NCI-H2196 (cell line): ENCODE data around the gene GALNTL6.
A peak's percentile ranks its signal among the peaks of the same experiment; 100 is the strongest.

Source experiments
- DNase-seq: peaks from one replicate; lab custom pipeline; 2025; ENCODE audit not compliant: unreplicated experiment; lab: John Stamatoyannopoulos, UW

Gene GALNTL6

DNA sequence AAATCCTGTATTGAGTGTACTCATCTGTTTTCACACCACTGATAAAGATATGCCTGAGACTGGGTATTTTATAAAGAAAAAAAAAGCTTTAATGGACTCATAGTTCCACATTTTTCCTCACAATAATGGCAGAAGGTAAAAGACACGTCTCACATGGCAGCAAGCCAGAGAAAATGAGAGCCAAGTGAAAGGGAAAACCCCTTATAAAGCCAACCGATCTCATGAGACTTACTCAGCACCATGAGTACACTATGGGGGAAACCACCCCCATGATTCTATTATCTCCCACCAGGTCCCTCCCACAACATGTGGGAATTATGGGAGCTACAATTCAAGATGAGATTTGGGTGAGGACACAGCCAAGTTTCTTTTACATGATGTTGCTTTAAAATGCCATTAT is 171.9 kb downstream of the GALNTL6 start:
- DNase-seq, result no peak

DNA sequence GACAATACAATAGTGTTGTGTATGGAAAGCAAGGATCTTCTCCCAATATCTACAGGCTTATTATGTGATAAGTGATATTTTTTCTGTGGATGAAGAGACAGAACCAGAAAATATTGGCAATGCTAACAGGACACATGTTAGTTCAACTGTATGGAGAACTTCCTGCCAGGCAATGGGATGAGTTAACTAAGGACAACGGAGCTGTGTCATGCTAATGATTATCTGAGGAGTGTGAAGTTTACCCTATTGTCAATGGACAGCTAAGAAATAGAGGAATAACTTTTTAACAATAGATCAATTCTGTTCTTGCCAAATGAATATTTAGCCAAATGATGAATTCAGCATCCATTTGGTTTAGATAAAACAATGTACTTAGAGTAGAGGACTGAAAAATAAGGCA is 180.0 kb downstream of the GALNTL6 start:
- DNase-seq, result no peak

DNA sequence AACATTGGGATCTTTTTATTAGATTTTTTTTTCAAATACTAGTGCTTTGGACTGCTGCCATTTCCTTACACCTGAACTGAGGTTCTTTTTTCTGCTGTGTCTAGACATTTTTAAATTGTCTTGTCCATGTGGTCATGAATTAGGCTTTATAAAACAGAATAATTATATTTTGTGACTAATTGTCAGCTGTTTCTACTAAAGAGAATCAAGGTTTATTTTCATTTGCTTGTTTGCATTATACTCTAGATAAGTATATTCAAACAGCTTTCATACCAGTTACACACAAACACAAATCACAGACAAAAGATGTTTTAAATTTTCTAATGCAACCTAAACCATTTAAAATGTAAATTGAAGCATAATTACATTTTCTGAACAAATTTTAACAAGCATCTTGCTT is 194.7 kb downstream of the GALNTL6 start:
- no peak for DNase-seq

DNA sequence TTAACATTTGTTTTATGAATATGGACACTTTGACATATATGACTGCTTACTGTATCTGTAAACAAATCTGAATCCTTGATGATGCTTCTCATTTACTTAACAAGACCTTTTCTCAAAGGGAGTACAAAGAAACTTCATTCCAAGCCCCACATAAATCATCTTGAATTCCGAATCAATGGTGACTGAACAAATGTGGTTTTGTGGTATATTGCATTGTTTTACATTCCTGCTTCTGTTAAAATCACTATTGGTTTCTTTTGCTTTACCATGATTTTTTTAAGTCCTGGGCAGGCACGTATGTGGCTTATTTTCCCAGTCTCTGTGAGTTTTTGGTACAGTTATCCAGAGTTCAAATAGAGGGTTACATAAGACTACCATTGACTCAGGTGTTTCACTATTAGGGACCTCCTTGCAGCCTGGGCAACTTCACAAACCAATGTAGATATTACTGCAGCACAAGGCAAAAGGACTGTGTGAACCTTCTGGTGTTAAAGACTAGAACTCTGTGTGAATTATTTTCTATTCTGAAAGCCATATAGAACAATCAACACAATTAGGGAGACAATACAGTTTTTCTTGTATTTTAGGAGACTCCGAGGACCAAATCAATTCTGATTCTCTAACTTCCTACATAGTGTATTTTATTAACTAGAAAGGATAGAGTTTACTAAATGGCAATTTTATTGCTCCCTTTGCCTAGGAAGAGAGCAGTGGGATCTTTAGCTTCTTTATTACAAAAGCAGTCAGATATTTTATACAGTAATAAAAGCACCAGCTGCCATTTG is 196.4 kb downstream of the GALNTL6 start:
- no peak for DNase-seq

DNA sequence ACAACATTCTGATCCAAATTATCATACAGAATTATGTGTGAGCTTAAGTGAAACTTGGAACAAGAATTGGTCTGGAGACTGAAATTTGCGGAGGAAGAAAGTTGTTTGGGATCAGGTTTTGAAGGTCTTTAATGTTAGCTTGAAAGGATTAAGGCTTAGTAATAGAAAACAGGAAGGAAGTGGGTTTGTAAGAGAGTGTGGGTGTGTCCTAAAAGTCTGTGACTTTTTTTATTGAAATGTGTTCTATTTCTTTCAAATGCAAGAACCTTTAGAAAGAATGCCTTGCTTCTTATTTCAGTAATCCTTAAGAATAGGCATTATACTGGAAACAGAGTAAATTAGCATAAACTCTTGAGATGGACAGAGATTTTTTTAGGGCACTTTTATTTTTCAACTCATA is 198.0 kb downstream of the GALNTL6 start:
- no peak for DNase-seq

DNA sequence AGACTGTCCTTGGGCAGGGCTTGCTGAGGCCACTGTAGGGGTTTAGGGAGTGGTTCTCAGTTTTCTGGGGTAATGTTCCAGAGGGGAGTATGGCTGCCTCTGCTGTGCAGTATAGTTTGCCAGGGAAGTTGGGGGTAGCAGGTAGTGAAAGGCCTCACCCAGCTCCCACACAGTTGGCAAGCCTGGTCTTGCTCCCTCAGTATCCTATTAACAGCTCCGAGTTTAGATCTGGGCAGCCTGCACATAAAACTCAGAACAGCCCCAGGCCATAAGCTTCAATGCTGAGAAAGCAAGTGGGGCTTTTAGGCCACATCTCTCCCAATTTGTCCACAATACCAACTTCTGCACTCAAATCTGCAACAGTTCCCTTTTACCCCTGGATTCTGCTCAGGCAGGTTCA is 205.2 kb downstream of the GALNTL6 start:
- DNase-seq, result no peak

DNA sequence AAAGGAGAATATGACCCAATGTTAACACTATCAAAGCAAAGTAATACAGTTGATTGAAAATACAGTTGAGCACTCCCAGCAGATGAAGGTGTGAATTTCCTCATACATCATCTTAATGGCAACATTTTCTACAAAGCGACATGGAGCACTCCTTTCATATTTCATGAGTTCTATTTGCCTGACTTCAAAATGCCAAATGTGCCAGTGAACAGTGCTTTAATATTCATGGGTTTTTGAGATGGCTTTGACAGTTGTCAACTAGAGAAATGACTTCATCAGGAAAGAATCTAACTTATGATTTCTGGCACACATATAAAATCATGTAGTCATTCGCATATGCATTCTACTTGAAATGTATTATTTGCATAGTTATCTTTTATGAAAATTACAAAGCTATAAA is 222.4 kb downstream of the GALNTL6 start:
- DNase-seq, result no peak

DNA sequence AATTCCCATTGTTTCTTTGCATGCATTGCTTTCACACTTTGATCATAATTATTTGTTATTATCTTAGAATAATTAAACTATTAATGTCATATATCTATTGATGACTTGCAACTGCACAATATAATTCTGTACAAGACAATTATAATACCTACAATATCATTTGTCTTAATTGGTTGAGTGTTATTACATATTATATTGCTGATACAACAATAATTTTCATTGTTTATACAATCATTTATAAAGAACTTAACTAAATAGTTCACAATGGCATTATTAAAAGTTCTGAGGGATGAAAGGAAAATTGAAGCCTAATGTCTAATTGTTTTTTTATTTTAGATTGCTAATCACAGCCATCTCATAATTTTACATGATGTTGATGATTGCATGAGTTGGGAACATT is 227.6 kb downstream of the GALNTL6 start:
- no peak for DNase-seq

DNA sequence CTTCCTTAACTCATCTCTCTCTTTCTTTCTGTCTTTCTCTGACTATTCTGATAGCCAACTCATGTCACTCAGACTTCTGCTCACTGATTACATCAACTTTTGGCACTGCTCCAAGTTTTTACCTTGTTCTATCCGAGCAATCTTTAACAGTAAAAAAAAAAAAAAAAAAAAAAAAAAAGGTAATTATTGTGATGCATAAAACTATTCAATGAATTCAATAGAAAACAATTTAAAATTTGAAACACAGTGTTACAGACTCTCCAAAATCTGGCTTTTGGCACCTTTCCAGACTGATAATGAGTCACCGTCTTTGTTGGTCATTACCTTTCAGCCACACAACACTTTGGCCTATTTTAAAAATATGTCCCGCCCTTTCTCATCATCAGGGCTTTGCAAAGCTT is 229.5 kb downstream of the GALNTL6 start:
- DNase-seq, result peak; percentile 5

DNA sequence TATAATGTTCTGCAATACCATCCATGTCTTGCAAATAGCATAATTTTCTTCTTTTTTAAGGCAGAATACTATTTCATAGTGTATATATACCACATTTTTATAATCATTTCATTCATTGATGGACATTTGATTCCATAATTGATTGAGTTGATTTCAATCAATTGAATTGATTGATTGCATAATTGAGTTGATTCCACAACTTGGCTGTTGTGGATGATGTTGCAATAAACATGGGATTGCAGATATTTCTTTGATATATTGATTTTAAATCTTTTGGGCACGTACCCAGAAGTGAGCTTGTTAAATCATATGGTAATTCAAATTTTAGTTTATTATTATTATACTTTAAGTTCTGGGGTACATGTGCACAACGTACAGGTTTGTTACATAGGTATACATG is 232.8 kb downstream of the GALNTL6 start:
- no peak for DNase-seq

DNA sequence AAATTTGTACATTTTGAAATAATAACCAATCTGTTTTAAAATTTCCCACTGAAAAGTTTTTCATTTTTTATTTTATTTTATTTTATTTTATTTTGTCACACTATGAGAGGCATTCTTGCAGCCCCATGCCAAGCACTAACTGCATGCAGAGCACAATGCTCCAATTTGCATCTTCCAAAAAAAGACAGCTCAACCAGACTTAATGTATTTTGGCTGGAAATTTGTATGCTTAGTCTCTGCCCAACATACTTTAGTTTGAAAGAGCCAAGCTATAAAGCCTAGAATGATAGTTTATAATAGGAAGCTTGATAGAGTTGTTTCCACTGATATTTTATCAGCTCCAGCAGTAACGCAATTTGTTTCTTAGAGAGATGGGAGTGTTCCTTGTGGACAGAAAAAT is 235.5 kb downstream of the GALNTL6 start:
- DNase-seq, result no peak

DNA sequence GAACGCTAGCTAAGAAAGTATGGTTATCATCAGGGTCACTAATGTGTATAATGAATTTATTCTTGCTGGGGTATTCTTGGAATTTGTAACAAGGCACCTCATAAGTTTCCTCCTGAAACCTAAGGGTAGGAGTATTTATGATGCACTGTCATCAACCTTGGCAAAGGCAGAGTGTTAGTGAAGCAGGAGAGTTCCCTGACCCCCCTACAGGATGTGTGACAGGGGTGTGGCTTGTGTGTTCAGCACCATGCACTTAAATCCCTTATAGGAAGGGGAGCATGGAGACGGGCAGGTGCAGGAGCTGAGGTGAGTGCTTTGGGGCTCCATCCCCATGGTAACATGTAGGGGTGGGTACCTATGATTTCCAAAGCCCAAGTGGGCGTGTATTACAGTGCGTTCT is 237.7 kb downstream of the GALNTL6 start:
- no peak for DNase-seq

DNA sequence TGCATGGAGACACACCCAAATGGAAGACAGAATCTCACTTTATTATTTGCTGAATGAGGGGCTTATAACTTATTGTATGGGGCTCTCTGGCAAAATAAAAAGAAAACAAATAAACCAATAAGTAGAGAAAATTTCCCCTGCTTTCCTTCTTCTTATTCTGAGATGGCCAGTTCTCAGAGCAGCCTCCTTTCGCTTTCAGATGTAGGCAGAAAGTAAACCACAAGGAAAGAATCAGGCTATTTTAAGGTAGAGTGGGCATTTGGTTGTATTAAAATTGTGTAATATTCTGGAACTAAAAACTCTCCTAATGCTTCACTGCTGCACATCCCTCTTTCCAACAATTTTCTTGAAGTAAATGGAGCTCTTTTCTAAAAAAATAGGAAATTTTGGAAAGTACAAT is 241.8 kb downstream of the GALNTL6 start:
- no peak for DNase-seq

DNA sequence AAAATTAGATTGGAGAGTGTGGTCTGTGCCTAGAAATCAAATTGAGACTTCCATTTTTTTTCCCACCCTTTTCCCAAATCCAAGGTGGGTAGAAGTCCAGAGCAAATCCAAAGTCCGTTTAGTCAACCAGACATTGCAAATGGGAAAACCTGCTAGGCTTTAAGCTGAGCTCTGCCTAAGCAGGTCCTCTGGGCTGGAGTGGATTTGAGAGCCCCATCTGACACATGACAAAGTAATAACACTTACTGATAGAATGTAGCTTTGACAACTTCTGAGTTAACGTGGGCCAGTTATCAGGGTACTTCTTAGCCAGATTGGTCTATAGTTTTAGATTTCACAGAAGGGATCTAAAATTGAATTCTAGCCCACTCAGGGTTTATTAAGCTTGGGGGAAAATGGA is 242.3 kb downstream of the GALNTL6 start:
- no peak for DNase-seq

DNA sequence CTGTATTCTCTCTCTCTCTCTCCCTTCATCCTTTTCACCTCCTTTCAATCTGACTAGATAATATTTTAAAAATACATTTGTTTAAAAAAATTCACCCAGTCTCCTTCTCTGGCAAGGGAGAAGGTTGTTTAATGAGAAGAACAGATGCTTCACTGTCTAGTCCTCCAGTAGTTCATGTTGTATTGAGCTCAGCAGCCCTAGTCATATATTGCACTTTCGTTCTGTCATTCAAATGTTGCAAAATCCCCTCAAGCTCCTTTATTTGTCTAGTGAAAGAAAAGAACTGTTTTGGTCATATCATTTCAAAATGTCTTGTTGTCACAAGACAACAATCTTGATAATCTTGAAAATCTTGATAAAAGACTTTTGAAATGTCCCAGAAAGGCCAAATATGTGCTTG is 248.0 kb downstream of the GALNTL6 start:
- DNase-seq, result no peak

DNA sequence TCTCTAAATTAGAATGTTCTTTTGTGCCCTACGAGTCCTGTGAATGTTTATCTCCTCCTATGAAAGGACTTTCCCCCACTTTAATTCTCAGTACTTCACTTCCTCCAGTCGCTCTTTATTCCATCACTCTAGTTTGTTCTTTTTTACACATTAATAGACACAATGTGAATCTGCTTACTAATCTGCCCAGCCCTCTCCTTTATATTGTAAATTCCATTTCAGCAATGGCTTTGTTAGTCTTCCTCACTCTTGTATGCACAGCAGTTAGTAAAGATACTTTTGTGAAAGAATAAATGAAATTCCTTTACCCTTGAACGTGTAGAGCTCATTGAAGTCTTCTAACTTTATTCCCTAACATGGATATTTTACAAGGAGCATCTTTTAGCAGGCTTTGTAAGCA is 255.3 kb downstream of the GALNTL6 start:
- DNase-seq, result no peak

DNA sequence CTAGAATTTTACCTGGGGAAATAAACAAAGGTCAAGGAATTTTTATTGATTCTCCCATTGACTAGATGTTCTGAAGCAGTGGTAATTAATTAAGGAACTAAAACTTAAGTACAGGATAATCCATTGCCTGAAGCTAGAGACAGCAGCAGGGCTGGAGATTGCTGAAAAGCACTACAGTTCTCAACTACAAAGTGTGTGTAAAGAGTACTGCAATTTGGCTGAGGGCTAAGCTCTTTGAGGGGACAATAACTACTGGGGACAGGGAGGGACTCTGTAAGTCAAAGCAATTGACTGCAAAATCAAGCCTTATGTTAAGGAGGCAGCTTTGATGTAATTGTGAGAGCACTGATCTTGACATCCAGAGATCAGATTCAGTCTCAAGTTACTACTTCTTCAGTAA is 260.4 kb downstream of the GALNTL6 start:
- no peak for DNase-seq

DNA sequence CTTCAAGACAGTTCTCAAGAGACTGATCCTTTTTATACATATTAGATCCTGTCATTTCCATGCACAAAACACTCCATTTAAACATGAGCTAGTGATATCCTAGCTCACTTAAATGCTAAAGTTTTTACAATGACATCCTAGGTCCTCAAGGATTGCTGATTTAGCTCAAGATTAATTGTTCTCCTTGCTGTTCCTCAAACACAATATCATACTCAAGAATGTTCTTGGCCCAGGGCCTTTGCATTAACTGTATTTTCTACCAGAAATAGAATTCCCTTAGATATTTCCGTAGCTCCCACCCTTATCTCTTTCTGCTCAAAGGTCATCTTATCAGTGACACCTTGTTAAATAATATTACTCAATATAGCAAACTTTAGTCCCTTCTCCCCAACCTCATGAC is 270.1 kb downstream of the GALNTL6 start:
- no peak for DNase-seq

DNA sequence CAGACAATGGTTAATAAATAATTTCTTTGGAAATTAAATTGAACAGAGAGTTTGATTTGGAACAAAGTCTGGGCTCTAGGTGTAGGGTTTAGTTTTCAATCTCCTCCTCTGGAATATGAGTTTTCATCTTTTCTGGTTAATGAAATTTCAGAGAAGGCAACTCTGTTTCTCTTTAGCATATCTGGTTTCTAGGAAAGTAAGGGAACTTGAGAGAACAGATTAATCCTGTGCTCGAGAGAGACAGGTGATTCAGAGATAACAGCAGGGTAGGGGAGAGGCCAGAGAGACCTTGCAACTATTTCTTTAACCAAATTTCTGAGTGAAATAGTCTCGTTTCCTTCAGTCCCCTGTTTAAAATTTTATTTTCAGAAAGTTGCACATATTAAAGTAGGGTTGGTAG is 275.4 kb downstream of the GALNTL6 start:
- DNase-seq, result no peak

DNA sequence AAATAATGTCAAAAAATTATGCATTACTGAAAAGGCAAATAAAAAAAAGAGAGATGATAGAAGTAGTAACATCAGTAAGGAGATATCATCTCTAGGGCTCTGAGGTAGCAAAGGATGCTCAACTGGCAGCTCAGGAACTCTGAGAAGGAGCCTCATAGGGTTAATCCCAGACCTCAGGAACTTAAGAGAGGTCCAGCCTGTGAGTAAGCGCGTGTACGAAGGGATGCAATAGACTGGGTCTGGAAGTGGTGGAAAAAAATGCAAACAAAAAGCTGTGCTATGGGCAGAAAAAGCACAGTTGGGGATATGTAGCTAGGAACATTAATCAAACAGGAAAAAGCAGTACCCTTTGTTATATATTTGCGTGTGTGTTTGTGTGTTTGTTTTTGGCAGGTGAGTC is 282.0 kb downstream of the GALNTL6 start:
- no peak for DNase-seq

DNA sequence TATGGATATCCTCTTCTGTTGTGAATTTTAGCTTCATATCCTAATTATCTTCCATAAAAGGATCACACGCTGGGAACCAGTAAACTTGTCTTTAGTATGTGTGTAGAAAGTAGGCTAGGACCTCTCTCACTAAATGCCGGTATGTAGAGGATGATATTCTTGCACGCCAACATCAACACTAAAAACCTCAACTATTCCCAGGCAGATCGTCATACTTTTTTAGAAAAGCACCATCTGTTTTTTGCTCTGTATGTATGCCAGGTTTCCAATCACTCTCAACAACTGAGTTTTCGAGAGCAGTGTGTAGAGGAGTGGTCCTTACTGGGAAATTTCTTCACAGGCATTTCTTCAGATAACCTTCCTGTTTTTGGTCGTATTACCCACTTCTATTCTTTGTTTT is 283.6 kb downstream of the GALNTL6 start:
- DNase-seq, result no peak

DNA sequence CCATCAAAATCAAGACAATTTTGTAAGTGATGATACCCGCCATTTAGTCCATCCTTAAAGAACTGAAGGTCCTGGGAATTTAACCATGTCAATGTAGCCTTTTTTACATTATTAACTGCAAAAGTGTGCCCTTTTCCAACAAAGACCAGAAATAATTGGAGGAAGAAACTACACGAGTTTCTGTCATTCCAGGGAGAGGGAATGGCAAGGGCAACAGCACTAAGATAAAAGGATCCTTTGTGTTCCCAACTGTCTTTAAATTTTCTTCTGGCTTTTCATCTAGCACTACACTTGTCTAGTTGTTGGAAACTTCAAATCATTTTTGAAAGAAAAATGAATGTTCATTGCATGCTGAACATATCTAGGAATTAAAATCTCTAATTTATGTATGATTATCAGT is 286.2 kb downstream of the GALNTL6 start:
- no peak for DNase-seq

DNA sequence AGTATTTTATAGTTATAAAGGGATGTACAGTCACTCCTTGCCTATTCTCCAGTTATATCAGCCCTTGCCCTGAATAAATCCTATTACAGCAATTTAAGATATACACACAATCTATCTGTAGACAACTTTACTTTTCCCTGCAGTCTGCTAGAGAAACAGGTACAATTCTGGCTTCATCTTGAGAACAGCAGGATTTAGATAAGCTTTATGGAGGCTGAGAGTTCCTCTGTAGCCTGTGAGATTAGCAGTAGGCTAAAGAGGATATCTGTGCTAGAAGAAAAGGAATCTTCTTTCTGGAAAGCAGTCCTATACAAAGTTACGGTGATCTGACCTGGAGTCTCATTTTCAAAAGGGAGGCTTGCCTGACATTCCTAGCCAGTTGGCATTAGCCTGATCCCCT is 290.3 kb downstream of the GALNTL6 start:
- no peak for DNase-seq
